Measurements from ENCODE around the gene CCL13. TPM values are rescaled to one million over a fixed set of nuclear protein-coding genes. Genes with fewer than 3 reads are reported as not detected.

The CCL13 gene
- not detected in 2 replicates for total RNA-seq

GRCh38 chr17:34356194-34356593 is at the start of gene CCL13:
CCL13 (plus strand) TSS chr17:34356480; CDS start chr17:34356527, 47 bp downstream.

GRCh38 chr17:34319039-34319483 is 37.2 kb upstream of the CCL13 start, which contains the start of gene CCL8:
CCL8 (plus strand) TSS chr17:34319435; CDS start chr17:34319502, 67 bp downstream.

GRCh38 chr17:34363183-34363661 is 6.9 kb downstream of the CCL13 start, which contains the start of gene CCL1:
CCL1 (minus strand) TSS chr17:34363233; CDS start chr17:34363161, 72 bp downstream.

Other genes with a start within 250 kb of the CCL13 start
- 4.2 and 6.7 TPM in 2 replicates for gene CCL2, start 101.2 kb upstream of the CCL13 start, total RNA-seq
- not detected in 2 replicates for gene CCL7, start 86.3 kb upstream of the CCL13 start, total RNA-seq
- gene CCL11, start 70.7 kb upstream of the CCL13 start, total RNA-seq = not detected in 2 replicates
- gene CCL8, start 37.0 kb upstream of the CCL13 start, total RNA-seq = not detected in 2 replicates
- not detected in 2 replicates for gene CCL1, start 6.8 kb downstream of the CCL13 start, total RNA-seq
- under 0.01 TPM in 1 of 2 replicates, not detected in the other for gene TMEM132E, start 223.1 kb downstream of the CCL13 start, total RNA-seq

Measured in bronchus fibroblast of lung (primary cell).